ENCODE results near the gene TMEM132A.

DNA sequence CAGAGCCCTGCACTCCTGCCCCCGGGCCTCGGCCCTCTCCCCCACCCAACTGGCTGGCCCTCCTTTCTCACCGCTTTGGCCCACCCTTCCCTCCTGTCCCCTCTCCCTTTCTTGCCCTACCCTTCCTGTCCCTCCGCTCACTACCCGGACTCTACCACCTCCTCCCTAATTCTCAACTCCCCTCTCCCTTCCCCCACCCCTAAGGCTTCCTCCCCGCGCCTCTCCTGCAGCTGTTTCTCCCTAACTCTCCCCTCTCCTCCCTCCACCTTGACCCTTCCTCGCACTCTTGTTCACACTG is 27.3 kb downstream of the TMEM132A start:
- TF ChIP-seq, protein P1, sequence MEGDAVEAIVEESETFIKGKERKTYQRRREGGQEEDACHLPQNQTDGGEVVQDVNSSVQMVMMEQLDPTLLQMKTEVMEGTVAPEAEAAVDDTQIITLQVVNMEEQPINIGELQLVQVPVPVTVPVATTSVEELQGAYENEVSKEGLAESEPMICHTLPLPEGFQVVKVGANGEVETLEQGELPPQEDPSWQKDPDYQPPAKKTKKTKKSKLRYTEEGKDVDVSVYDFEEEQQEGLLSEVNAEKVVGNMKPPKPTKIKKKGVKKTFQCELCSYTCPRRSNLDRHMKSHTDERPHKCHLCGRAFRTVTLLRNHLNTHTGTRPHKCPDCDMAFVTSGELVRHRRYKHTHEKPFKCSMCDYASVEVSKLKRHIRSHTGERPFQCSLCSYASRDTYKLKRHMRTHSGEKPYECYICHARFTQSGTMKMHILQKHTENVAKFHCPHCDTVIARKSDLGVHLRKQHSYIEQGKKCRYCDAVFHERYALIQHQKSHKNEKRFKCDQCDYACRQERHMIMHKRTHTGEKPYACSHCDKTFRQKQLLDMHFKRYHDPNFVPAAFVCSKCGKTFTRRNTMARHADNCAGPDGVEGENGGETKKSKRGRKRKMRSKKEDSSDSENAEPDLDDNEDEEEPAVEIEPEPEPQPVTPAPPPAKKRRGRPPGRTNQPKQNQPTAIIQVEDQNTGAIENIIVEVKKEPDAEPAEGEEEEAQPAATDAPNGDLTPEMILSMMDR (IDR thresholded peaks at IDR 0.05): no peak
- TF ChIP-seq EZH2phosphoT487 (IDR thresholded peaks at IDR 0.05) (no peak), EZH2 (IDR thresholded peaks at IDR 0.05) (no peak)
